Brain microvascular endothelial cell (primary cell): ENCODE measurements around the gene SNAI1.
A peak's percentile ranks its signal among the peaks of the same experiment; 100 is the strongest.

Source experiments
- DNase-seq: peaks from one replicate; pipeline ENCODE4 v3.0.0-alpha.2; 2020
- H3K27ac ChIP-seq: fragments of 250-450 bp; sonication (Bioruptor Pico); 2 replicates; pipeline ENCODE4 v1.5.1; 2020; ENCODE audit warnings: mild to moderate bottlenecking, moderate library complexity
- H3K27me3 ChIP-seq: fragments of 250-450 bp; sonication (Bioruptor Pico); replicated peaks from 2 replicates; pipeline ENCODE4 v1.5.1; 2020; ENCODE audit warnings: mild to moderate bottlenecking
- H3K36me3 ChIP-seq: fragments of 250-450 bp; sonication (Bioruptor Pico); replicated peaks from 2 replicates; pipeline ENCODE4 v1.5.1; 2020; ENCODE audit warnings: mild to moderate bottlenecking
- H3K4me3 ChIP-seq: 2 replicates; pipeline ENCODE4 v1.5.1; 2011; ENCODE audit warnings: low read depth, mild to moderate bottlenecking, control low read depth, low read length, moderate library complexity
- in situ Hi-C: cut with HindIII; loops from 2 replicates; pipeline ENCODE4 v1.10.0; 2017; ENCODE audit warnings: low sequenced_read_pairs, low pct_ligation_motif_present
- TF ChIP-seq, protein P1 (sequence below): IDR thresholded peaks from 2 replicates; pipeline ENCODE4 v1.5.1; 2011; ENCODE audit warnings: low read depth, mild to moderate bottlenecking, moderate library complexity, low read length, control low read depth, inconsistent platforms; ENCODE audit errors: missing control alignments

The SNAI1 gene

DNA sequence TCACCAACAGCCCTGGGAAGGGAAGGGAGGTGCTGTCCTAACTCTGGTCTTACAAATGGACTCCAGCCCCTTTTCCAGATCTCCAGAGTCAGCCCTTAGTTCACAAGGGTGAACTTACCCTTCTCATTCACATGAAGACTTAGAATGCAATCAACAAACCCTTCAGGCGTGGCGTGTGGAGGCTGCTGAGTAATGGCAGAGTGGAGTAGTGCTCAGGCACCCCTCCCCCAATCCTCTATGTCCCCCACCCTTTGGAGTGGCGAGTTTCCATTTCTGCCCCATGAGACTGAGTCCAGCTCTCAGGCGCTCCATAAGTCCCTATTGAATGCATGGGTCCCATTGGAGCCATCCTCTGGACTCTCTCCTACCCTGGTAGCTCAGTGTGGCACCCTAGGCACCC, 3.3 kb downstream of the SNAI1 start:
- TF ChIP-seq, protein P1, sequence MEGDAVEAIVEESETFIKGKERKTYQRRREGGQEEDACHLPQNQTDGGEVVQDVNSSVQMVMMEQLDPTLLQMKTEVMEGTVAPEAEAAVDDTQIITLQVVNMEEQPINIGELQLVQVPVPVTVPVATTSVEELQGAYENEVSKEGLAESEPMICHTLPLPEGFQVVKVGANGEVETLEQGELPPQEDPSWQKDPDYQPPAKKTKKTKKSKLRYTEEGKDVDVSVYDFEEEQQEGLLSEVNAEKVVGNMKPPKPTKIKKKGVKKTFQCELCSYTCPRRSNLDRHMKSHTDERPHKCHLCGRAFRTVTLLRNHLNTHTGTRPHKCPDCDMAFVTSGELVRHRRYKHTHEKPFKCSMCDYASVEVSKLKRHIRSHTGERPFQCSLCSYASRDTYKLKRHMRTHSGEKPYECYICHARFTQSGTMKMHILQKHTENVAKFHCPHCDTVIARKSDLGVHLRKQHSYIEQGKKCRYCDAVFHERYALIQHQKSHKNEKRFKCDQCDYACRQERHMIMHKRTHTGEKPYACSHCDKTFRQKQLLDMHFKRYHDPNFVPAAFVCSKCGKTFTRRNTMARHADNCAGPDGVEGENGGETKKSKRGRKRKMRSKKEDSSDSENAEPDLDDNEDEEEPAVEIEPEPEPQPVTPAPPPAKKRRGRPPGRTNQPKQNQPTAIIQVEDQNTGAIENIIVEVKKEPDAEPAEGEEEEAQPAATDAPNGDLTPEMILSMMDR = no peak
- Histone ChIP-seq H3K4me3 (peak overlapping the region; percentile 97), H3K36me3 (peaks cover 22% of the 10 kb centered on the region), H3K27me3 (no peaks in the 10 kb centered on the region), H3K27ac (no peak overlapping the region)
- in situ Hi-C loops = no loop called here
- DNase-seq = no peak

DNA sequence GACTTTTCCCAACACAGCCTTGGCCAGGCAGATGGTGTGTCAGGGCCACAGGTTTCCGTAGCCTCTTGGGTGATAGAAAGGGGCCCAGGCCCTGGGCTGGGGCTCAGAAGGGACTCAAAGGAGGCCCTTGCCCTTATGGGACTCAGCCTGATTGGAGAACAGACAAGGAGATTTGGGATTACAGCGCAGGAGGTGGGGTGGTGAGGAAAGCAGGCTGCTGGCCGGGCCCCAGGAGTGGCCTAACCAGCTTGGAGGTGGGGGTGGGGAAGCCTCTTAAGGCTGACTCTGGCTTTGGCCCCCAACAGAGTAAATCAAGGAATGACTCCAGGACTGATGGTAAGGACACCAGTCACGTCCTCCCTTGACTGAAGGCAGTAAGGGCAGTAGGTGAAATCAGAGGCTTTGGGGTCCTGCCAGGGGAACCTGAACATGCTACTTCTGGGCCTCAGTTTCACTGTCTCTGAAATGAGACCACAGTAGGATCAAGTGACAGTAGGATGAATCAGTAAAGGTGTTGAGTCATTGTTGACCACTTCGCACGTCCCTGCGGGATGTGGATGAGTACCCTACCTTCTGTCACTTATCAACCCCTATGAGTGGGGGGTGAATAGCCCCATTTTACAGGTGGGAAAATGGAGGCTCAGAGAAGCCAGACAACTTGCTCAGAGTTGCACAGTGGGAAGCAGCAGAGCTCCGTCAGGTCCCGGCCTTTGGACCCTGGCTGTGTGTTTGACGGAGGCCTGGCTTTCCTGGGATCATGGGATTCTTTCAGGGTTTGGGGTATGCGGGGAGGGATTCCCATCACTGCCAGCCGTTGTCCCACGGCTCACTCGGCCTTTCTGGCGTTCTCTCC, 4.5 kb downstream of the SNAI1 start:
- Histone ChIP-seq H3K4me3 (peak overlapping the region; percentile 97), H3K27me3 (no peaks in the 10 kb centered on the region), H3K27ac (no peak overlapping the region), H3K36me3 (peaks cover 22% of the 10 kb centered on the region)
- DNase-seq = no peak
- in situ Hi-C loops = no loop called here
- TF ChIP-seq, protein P1 = no peak

DNA sequence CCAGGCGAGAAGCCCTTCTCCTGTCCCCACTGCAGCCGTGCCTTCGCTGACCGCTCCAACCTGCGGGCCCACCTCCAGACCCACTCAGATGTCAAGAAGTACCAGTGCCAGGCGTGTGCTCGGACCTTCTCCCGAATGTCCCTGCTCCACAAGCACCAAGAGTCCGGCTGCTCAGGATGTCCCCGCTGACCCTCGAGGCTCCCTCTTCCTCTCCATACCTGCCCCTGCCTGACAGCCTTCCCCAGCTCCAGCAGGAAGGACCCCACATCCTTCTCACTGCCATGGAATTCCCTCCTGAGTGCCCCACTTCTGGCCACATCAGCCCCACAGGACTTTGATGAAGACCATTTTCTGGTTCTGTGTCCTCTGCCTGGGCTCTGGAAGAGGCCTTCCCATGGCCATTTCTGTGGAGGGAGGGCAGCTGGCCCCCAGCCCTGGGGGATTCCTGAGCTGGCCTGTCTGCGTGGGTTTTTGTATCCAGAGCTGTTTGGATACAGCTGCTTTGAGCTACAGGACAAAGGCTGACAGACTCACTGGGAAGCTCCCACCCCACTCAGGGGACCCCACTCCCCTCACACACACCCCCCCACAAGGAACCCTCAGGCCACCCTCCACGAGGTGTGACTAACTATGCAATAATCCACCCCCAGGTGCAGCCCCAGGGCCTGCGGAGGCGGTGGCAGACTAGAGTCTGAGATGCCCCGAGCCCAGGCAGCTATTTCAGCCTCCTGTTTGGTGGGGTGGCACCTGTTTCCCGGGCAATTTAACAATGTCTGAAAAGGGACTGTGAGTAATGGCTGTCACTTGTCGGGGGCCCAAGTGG, 5.3 kb downstream of the SNAI1 start:
- no peak for DNase-seq
- Histone ChIP-seq H3K36me3 (peaks cover 22% of the 10 kb centered on the region), H3K27ac (no peak overlapping the region), H3K4me3 (peak overlapping the region; percentile 17), H3K27me3 (no peaks in the 10 kb centered on the region)
- TF ChIP-seq, protein P1 = no peak
- in situ Hi-C loops = no loop called here

DNA sequence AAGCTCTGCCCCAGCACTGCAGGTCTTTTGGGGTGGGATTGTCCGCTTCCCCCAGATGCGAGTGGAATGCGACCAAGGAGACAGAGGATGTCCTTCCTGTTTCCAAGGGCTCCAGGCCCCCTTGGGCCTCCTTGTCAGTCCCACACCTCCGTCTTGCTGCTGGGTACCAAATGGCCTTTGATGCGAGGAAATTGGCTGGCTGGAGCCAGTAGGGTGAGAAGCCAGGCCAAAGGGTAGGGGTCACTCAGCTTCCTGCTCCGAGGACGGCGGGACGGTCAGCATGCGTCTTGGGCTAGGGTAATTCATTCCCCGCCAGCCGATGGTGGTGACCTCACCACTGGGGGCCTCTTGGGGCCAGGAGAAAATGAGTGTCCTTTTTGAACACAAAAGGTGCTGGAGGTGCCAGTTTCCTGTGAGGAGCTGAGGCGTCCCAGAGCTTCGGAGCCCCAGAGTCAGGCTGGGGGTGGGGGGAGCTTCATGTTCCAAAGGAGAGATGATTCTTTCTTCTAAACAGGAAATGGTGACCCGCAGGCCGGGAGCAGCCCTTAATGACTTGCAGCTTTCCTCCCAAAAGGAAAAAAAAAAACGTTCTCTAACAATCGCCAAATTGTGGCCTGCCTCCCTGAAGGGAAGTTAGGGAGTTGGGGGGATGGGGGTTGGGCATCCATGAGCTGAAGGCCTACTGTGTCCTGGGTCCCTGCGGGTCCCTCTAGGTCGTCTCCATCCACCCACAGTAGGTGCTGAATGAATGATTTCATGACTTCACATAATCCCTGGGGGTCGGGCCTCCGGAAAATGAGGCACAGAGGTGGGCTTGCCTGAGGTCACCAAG, 6.7 kb downstream of the SNAI1 start:
- Histone ChIP-seq H3K36me3 (peaks cover 15% of the 10 kb centered on the region), H3K27me3 (no peaks in the 10 kb centered on the region), H3K4me3 (peak overlapping the region; percentile 5), H3K27ac (peak overlapping the region; percentile 14)
- in situ Hi-C loops = no loop called here
- TF ChIP-seq, protein P1 = no peak
- DNase-seq = peak; percentile 51

DNA sequence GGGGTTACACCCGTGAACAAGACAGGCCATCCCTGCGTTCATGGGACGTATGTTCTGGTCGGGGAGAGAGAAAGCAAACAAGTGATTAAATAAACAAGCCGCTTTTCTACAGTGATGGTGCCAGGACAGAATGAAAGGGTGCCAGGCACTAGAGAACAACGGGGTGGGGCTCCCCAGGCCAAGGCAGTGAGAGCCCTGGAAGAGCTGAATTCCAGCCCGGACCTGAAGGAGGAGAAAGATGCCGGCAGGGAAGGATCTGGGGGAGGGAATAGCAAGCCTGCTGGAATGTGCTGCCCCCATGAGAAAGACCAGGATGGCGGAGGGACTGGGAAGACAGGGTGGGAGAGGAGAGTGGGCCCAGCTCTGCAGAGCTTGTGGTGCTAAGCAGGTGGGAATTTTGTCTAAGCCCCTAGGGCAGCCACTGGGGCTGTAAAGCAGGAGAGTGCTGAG, 7.5 kb downstream of the SNAI1 start:
- H3K27me3 ChIP-seq = no peaks in the 10 kb centered on the region
- peaks cover 15% of the 10 kb centered on the region for H3K36me3 ChIP-seq
- TF ChIP-seq, protein P1 = no peak
- no peak for DNase-seq
- H3K27ac ChIP-seq = no peak overlapping the region
- H3K4me3 ChIP-seq = no peak overlapping the region
- in situ Hi-C loops = no loop called here
